Measurements from ENCODE around the gene CST3.
"Not testable (repeated sequence)": the region's sequence is repeated elsewhere in the genome, so short reads cannot be mapped to it uniquely, and the experiment has no call there.

- not testable (repeated sequence) for TF ChIP-seq CTCF (IDR thresholded peaks at IDR 0.05); RAD21 (conservative IDR thresholded peaks at IDR 0.05 in 1 of 2, IDR thresholded peaks at IDR 0.05 in 1 of 2); NR3C1 (IDR thresholded peaks at IDR 0.05); ZFP36 (IDR thresholded peaks at IDR 0.05; ENCODE audit: borderline replicate concordance, partially characterized antibody); HMGXB4 (CRISPR knock-in tag; IDR thresholded peaks at IDR 0.05; ENCODE audit: borderline replicate concordance); REST (IDR thresholded peaks at IDR 0.05); MAFK (IDR thresholded peaks at IDR 0.05; ENCODE audit: partially characterized antibody); BHLHE40 (IDR thresholded peaks at IDR 0.05; ENCODE audit: low read depth, low read length)
Measured at GRCh38 chr20:23620670-23621386, 16.9 kb downstream of the CST3 start.
